Measurements from ENCODE around the gene RALGPS1.

The RALGPS1 gene

GRCh38 chr9:127059765-127060361 is 145.3 kb downstream of the RALGPS1 start:
- H3K4me1 ChIP-seq (ENCODE audit: insufficient read depth, low read length) = no peaks in the 10 kb centered on the region
- no peak overlapping the region for H3K9ac ChIP-seq (ENCODE audit: low read depth, low read length)
- H3K9me3 ChIP-seq (ENCODE audit: control insufficient read depth, insufficient read depth, low read length) = no peaks in the 10 kb centered on the region
- H3K36me3 ChIP-seq (ENCODE audit: insufficient read depth, low read length) = no peaks in the 10 kb centered on the region

GRCh38 chr9:127061411-127061810 is 146.8 kb downstream of the RALGPS1 start:
- no peaks in the 10 kb centered on the region for H3K36me3 ChIP-seq (ENCODE audit: insufficient read depth, low read length)
- no peaks in the 10 kb centered on the region for H3K9me3 ChIP-seq (ENCODE audit: control insufficient read depth, insufficient read depth, low read length)
- no peaks in the 10 kb centered on the region for H3K4me1 ChIP-seq (ENCODE audit: insufficient read depth, low read length)
- no peak overlapping the region for H3K9ac ChIP-seq (ENCODE audit: low read depth, low read length)

DNA sequence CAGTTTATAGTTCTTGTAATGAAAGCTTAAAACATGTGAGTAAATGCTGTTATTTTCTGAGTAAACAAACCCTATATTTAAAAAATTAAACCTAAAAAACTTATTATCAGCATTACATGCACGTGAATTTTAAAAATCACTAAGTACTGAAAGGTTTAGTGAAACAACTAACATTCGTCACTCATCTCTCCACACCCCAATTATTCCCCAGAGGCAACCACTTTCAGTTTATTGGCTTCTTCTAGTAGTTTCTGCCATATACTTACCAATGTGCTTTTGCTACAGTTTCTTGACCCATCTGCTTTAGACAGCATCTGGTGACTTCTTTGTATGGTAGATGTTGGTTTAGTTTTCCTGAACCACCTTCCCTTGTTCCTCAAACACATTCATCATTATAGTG is 149.8 kb downstream of the RALGPS1 start:
- Histone ChIP-seq H3K9ac (ENCODE audit: low read depth, low read length) (no peak overlapping the region), H3K4me1 (ENCODE audit: insufficient read depth, low read length) (0 out of 2 replicates have a peak, but pooled peaks cover 3% of the 10 kb centered on the region), H3K36me3 (ENCODE audit: insufficient read depth, low read length) (no peaks in the 10 kb centered on the region), H3K9me3 (ENCODE audit: control insufficient read depth, insufficient read depth, low read length) (no peaks in the 10 kb centered on the region)

GRCh38 chr9:127065592-127065991 is 151.0 kb downstream of the RALGPS1 start:
- Histone ChIP-seq H3K9me3 (ENCODE audit: control insufficient read depth, insufficient read depth, low read length) (no peaks in the 10 kb centered on the region), H3K4me1 (ENCODE audit: insufficient read depth, low read length) (0 out of 2 replicates have a peak, but pooled peaks cover 3% of the 10 kb centered on the region), H3K36me3 (ENCODE audit: insufficient read depth, low read length) (no peaks in the 10 kb centered on the region), H3K9ac (ENCODE audit: low read depth, low read length) (no peak overlapping the region)

DNA sequence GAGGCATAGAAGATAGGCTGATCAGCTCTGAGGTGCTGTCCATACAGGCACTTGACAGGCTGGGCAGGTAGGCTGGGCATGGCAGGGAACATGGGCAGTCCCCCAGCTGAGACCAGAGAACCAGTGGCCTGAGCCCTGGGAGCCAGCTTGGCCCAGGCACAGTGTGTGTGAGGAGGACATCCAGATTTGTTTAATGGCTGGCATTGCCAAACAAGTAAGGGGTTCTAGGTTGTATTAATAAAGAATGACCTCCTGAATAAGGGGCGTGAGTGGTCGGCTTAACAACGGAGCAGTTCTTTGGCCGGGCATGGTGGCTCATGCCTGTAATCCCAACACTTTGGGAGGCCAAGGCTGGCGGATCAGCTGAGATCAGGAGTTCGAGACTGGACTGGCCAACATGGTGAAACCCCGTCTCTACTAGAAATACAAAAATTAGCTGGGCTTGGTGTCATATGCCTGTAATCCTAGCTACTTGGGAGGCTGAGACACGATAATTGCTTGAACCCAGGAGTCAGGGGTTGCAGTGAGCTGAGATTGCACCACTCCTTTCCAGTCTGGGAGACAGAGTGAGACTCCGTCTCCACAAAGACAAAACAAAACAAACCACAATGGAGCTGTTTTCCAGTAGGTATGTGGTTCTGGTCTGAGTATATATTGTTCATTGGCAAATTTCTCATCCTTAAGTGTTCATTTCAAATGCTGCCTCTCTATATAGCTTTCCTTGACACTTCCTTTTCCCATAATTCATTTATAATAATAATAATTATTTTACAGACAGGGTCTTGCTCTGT is 151.7 kb downstream of the RALGPS1 start:
- Histone ChIP-seq H3K9ac (ENCODE audit: low read depth, low read length) (no peak overlapping the region), H3K36me3 (ENCODE audit: insufficient read depth, low read length) (no peaks in the 10 kb centered on the region), H3K9me3 (ENCODE audit: control insufficient read depth, insufficient read depth, low read length) (no peaks in the 10 kb centered on the region; the same call in 1 of the 2 replicates), H3K4me1 (ENCODE audit: insufficient read depth, low read length) (0 out of 2 replicates have a peak, but pooled peaks cover 3% of the 10 kb centered on the region)

DNA sequence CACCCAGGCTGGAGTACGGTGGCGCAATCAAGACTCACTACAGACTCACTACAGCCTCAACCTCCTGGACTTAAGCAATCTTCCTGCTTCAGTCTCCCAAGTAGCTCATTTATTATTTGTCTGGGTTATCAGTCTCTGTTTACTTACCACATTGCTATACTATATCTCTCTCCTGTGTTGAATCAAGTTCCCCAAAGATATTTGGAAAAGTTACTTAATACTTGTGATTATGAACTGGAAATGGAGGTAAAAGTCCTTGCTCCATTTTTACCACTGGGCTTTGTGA is 152.2 kb downstream of the RALGPS1 start:
- no peak overlapping the region for H3K9ac ChIP-seq (ENCODE audit: low read depth, low read length)
- no peaks in the 10 kb centered on the region for H3K36me3 ChIP-seq (ENCODE audit: insufficient read depth, low read length)
- 0 out of 2 replicates have a peak, but pooled peaks cover 3% of the 10 kb centered on the region for H3K4me1 ChIP-seq (ENCODE audit: insufficient read depth, low read length)
- H3K9me3 ChIP-seq (ENCODE audit: control insufficient read depth, insufficient read depth, low read length) = peaks cover 3% of the 10 kb centered on the region

DNA sequence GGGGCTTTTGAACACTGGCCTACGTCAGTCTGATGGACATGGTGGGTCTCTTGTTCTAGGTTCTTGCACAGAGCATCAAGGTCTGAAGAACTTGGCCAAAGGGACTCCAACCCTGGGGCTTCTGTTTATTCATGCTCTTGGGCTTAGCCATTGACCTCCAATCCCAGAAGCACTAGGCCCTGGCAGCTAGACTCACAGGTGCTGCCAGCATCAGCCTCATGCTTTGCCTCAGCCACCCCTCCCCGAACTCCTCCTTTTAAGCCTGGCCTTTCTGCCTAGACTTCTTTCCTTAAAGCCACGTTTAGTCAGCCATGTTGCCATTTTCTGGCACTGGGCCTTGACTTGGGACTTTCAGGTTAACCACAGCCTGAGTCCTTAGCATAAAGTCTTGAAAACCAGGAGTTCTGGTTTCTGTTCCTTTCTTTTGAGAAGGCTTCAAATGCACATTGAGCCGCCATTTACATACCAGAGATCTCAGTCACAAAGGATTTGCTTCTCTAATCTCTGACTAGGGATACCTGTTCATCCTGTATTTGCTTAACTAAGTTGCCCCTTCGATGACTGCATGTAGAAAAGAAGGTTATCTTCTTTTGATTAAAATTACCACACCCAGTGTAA is 153.1 kb downstream of the RALGPS1 start:
- Histone ChIP-seq H3K9ac (ENCODE audit: low read depth, low read length) (no peak overlapping the region), H3K36me3 (ENCODE audit: insufficient read depth, low read length) (no peaks in the 10 kb centered on the region), H3K4me1 (ENCODE audit: insufficient read depth, low read length) (0 out of 2 replicates have a peak, but pooled peaks cover 3% of the 10 kb centered on the region), H3K9me3 (ENCODE audit: control insufficient read depth, insufficient read depth, low read length) (peaks cover 5% of the 10 kb centered on the region)

DNA sequence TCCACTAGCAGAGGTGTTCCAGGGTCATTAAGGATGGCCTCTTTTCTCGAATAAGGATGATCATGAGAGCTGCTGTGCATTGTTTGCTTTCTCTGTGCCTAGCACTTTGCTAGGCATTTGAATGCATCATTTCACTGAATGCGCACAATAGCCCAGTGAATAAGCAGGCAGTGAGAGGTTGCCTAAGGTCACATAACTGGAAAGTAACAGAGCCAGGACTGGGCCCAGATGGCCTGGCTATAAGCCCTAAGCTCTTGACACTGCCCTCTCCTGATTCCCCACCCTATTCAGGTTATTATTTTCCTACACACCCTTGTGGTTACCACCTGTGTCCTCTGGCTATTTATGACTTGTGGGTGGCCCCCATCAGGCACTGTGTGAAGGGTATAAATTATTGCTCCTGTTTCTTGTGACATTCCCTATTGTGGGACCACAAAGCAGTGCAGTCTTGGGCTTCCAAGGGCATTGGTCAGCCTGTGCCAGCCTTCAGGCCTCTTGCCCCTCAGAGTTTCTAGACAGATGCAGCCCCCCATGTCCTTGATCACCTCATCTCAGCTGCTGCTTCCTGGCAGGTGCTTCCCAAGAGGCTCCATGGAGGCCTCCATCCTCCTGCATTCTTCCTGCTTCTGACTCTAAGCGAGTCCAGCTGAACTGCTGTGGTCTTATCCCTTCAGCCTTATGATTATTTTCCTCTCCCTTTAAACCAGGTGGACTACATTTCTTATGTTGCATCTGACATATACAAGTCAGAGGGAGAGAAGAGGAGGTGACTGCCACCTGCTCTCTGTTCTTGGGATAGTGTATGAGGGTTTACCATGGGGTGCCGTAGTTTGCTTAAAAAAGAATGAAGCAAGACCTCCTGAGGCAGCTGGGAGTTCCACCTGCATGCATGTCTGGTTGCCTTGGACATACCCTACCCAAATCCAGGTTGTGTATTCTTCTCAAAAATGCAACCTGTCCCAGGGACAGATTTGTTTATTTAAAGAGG is 160.3 kb downstream of the RALGPS1 start:
- H3K9me3 ChIP-seq (ENCODE audit: control insufficient read depth, insufficient read depth, low read length) = peaks cover 5% of the 10 kb centered on the region
- no peak overlapping the region for H3K9ac ChIP-seq (ENCODE audit: low read depth, low read length)
- H3K36me3 ChIP-seq (ENCODE audit: insufficient read depth, low read length) = no peaks in the 10 kb centered on the region
- H3K4me1 ChIP-seq (ENCODE audit: insufficient read depth, low read length) = peaks cover 28% of the 10 kb centered on the region; the same call in 1 of the 2 replicates

GRCh38 chr9:127075624-127076372 is 161.2 kb downstream of the RALGPS1 start:
- Histone ChIP-seq H3K4me1 (ENCODE audit: insufficient read depth, low read length) (peaks cover 28% of the 10 kb centered on the region; the same call in 1 of the 2 replicates), H3K36me3 (ENCODE audit: insufficient read depth, low read length) (no peaks in the 10 kb centered on the region), H3K9me3 (ENCODE audit: control insufficient read depth, insufficient read depth, low read length) (peaks cover 5% of the 10 kb centered on the region), H3K9ac (ENCODE audit: low read depth, low read length) (no peak overlapping the region)

- Histone ChIP-seq H3K9ac (ENCODE audit: low read depth, low read length) (no peak overlapping the region), H3K9me3 (ENCODE audit: control insufficient read depth, insufficient read depth, low read length) (no peaks in the 10 kb centered on the region), H3K4me1 (ENCODE audit: insufficient read depth, low read length) (peaks cover 28% of the 10 kb centered on the region; the same call in 1 of the 2 replicates), H3K36me3 (ENCODE audit: insufficient read depth, low read length) (no peaks in the 10 kb centered on the region)
Measured at GRCh38 chr9:127076860-127077643, 162.5 kb downstream of the RALGPS1 start.

- Histone ChIP-seq H3K9ac (ENCODE audit: low read depth, low read length) (no peak overlapping the region), H3K36me3 (ENCODE audit: insufficient read depth, low read length) (no peaks in the 10 kb centered on the region)
Measured at GRCh38 chr9:127077644-127077946, 163.0 kb downstream of the RALGPS1 start.

GRCh38 chr9:127078336-127078735 is 163.8 kb downstream of the RALGPS1 start:
- Histone ChIP-seq H3K9ac (ENCODE audit: low read depth, low read length) (no peak overlapping the region), H3K36me3 (ENCODE audit: insufficient read depth, low read length) (no peaks in the 10 kb centered on the region), H3K4me1 (ENCODE audit: insufficient read depth, low read length) (peaks cover 28% of the 10 kb centered on the region; the same call in 1 of the 2 replicates), H3K9me3 (ENCODE audit: control insufficient read depth, insufficient read depth, low read length) (no peaks in the 10 kb centered on the region)

More at GRCh38 chr9:127077644-127077946, 163.0 kb downstream of the RALGPS1 start:
- Histone ChIP-seq H3K4me1 (ENCODE audit: insufficient read depth, low read length) (peaks cover 28% of the 10 kb centered on the region; the same call in 1 of the 2 replicates), H3K9me3 (ENCODE audit: control insufficient read depth, insufficient read depth, low read length) (no peaks in the 10 kb centered on the region)

DNA sequence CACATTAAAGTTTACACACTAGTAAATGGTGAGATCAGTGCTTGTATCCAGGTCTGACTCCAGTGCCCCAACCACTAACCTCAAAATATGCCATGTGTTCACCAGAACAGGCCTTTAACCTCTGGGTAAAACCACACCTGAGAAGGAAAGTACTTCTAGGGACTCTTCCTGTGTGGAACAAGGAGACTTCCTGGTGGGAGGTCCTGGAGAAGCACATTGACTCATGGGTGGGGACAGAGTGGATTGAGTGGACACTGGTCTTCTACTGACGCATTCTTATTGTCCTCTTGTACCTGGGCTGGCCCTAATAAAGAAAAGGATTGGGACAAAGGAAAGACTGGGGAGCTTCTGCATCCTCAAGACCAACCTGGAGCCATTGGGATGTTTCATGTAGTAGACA is 164.4 kb downstream of the RALGPS1 start:
- Histone ChIP-seq H3K9me3 (ENCODE audit: control insufficient read depth, insufficient read depth, low read length) (no peaks in the 10 kb centered on the region), H3K36me3 (ENCODE audit: insufficient read depth, low read length) (no peaks in the 10 kb centered on the region), H3K9ac (ENCODE audit: low read depth, low read length) (no peak overlapping the region), H3K4me1 (ENCODE audit: insufficient read depth, low read length) (peaks cover 28% of the 10 kb centered on the region; the same call in 1 of the 2 replicates)
